Smooth muscle cell (in vitro differentiated cells): Measurements from ENCODE around the gene BABAM2. TPM values are rescaled to one million over a fixed set of nuclear protein-coding genes. Genes with fewer than 3 reads are reported as not detected.
"Not testable (repeated sequence)": the region's sequence is repeated elsewhere in the genome, so short reads cannot be mapped to it uniquely, and the experiment has no call there.

ENCODE experiments used
- DNase-seq: peaks from one replicate; lab custom pipeline; 2025; ENCODE audit not compliant: unreplicated experiment; lab: John Stamatoyannopoulos, UW
- H2AFZ ChIP-seq: fragments of 200-600 bp; sonication (generic); 2 replicates; pipeline ENCODE4 v1.6.0; 2016; ENCODE audit warnings: antibody characterized with exemption, low read depth, mild to moderate bottlenecking
- H3F3A ChIP-seq: fragments of 200-600 bp; sonication (generic); 2 replicates; pipeline ENCODE4 v1.6.0; 2017; ENCODE audit warnings: antibody characterized with exemption, low read depth
- H3K27ac ChIP-seq: fragments of 200-600 bp; sonication (generic); 2 replicates; pipeline ENCODE4 v1.5.1; 2016; ENCODE audit warnings: low read depth, mild to moderate bottlenecking
- H3K27me3 ChIP-seq: fragments of 200-600 bp; sonication (generic); 2 replicates; pipeline ENCODE4 v1.6.1; 2016; ENCODE audit warnings: low read depth, mild to moderate bottlenecking
- H3K36me3 ChIP-seq: fragments of 200-600 bp; sonication (generic); 2 replicates; pipeline ENCODE4 v1.5.1; 2016; ENCODE audit warnings: low read depth
- H3K4me1 ChIP-seq: fragments of 200-600 bp; sonication (generic); 2 replicates; pipeline ENCODE4 v1.5.1; 2016; ENCODE audit warnings: low read depth
- H3K4me2 ChIP-seq: fragments of 200-600 bp; sonication (generic); 2 replicates; pipeline ENCODE4 v1.6.0; 2016; ENCODE audit warnings: mild to moderate bottlenecking
- H3K4me3 ChIP-seq: fragments of 200-600 bp; sonication (generic); 2 replicates; pipeline ENCODE4 v1.5.1; 2016; ENCODE audit warnings: mild to moderate bottlenecking
- H3K79me2 ChIP-seq: fragments of 200-600 bp; sonication (generic); 2 replicates; pipeline ENCODE4 v1.6.0; 2016; ENCODE audit warnings: low read depth, mild to moderate bottlenecking
- H3K9ac ChIP-seq: fragments of 200-600 bp; sonication (generic); 2 replicates; pipeline ENCODE4 v1.6.0; 2016; ENCODE audit warnings: low read depth
- H3K9me3 ChIP-seq: fragments of 200-600 bp; sonication (generic); replicated peaks from 2 replicates; pipeline ENCODE4 v1.5.1; 2016; ENCODE audit warnings: low read depth
- H4K20me1 ChIP-seq: fragments of 200-600 bp; sonication (generic); 2 replicates; pipeline ENCODE4 v1.6.0; 2016; ENCODE audit warnings: low read depth
- CTCF ChIP-seq: fragments of 200-600 bp; sonication (generic); IDR thresholded peaks from 2 replicates; pipeline ENCODE4 v1.5.1; 2017; ENCODE audit warnings: borderline replicate concordance, mild to moderate bottlenecking, antibody characterized with exemption; ENCODE audit not compliant: insufficient read depth, poor library complexity, severe bottlenecking
- WGBS: methylation state at CpG from one replicate; pipeline ENCODE4 v1.1.7; 2016; ENCODE audit warnings: low lambda C conversion rate; 5-methylcytosine and 5-hydroxymethylcytosine counted together
- polyA plus RNA-seq: library from polyadenylated mRNA; unstranded; fragments of >200 nt; fragmentation: Nextera tagmentation; extraction: Ambion mirVana; gene quantifications from 2 replicates; pipeline ENCODE4 v1.2.1, GENCODE V29; 2016
- total RNA-seq: library from RNA; depleted of rRNA; stranded (reverse); fragments of >200 nt; gene quantifications from 2 replicates; pipeline ENCODE4 v1.2.3, GENCODE V29; 2014

Gene BABAM2
- total and polyA plus RNA-seq, 2 experiments from 2014 or later: 26.5 to 29.1 TPM

- TF ChIP-seq CTCF: no peak
- H4K20me1 ChIP-seq: no peaks in the 10 kb centered on the region
- H3K4me2 ChIP-seq: no peak overlapping the region
- DNase-seq: no peak
- H2AFZ ChIP-seq: no peak overlapping the region
- WGBS: 80% methylated on average over 7 of the region's 7 CpGs
- no peaks in the 10 kb centered on the region for H3K9me3 ChIP-seq
- H3K36me3 ChIP-seq: no peaks in the 10 kb centered on the region
- no peak overlapping the region for H3K27ac ChIP-seq
- peaks cover 4% of the 10 kb centered on the region for H3F3A ChIP-seq
- no peak overlapping the region for H3K9ac ChIP-seq
- no peaks in the 10 kb centered on the region for H3K27me3 ChIP-seq
- no peak overlapping the region for H3K4me3 ChIP-seq
- H3K4me1 ChIP-seq: peaks cover 6% of the 10 kb centered on the region
- H3K79me2 ChIP-seq: no peaks in the 10 kb centered on the region
These were observed 437.0 kb downstream of the BABAM2 start for GRCh38 chr2:28327581-28327955.

GRCh38 chr2:28327956-28328922 is 437.7 kb downstream of the BABAM2 start:
- no peak overlapping the region for H3K4me2 ChIP-seq
- H3K9ac ChIP-seq: no peak overlapping the region
- H3K27ac ChIP-seq: no peak overlapping the region
- no peak for DNase-seq
- H3K4me1 ChIP-seq: peaks cover 6% of the 10 kb centered on the region
- H4K20me1 ChIP-seq: no peaks in the 10 kb centered on the region
- H3F3A ChIP-seq: peaks cover 4% of the 10 kb centered on the region
- no peaks in the 10 kb centered on the region for H3K9me3 ChIP-seq
- H3K4me3 ChIP-seq: no peak overlapping the region
- no peak for TF ChIP-seq CTCF
- no peaks in the 10 kb centered on the region for H3K79me2 ChIP-seq
- H2AFZ ChIP-seq: no peak overlapping the region
- no peaks in the 10 kb centered on the region for H3K27me3 ChIP-seq
- no peaks in the 10 kb centered on the region for H3K36me3 ChIP-seq
- 80% methylated on average over 14 of the region's 14 CpGs for WGBS

- Histone ChIP-seq H3F3A (peaks cover 4% of the 10 kb centered on the region), H3K4me3 (no peak overlapping the region)
- no peak for DNase-seq
These were observed 438.7 kb downstream of the BABAM2 start for GRCh38 chr2:28329184-28329583.

GRCh38 chr2:28330722-28331121 is 440.2 kb downstream of the BABAM2 start:
- H3K27me3 ChIP-seq, H3K9ac ChIP-seq, H3K79me2 ChIP-seq, DNase-seq, H3K4me2 ChIP-seq, H3K27ac ChIP-seq, H3K4me1 ChIP-seq, H3K36me3 ChIP-seq, H3F3A ChIP-seq, H3K4me3 ChIP-seq, H3K9me3 ChIP-seq, H2AFZ ChIP-seq, H4K20me1 ChIP-seq: not testable (repeated sequence)
- 76% methylated on average over 5 of the region's 5 CpGs for WGBS

More at GRCh38 chr2:28329184-28329583, 438.7 kb downstream of the BABAM2 start:
- Histone ChIP-seq H3K27me3 (no peaks in the 10 kb centered on the region), H4K20me1 (no peaks in the 10 kb centered on the region), H3K9ac (no peak overlapping the region), H3K9me3 (no peaks in the 10 kb centered on the region), H3K4me2 (no peak overlapping the region), H3K36me3 (no peaks in the 10 kb centered on the region), H2AFZ (no peak overlapping the region), H3K27ac (no peak overlapping the region), H3K79me2 (no peaks in the 10 kb centered on the region), H3K4me1 (peaks cover 6% of the 10 kb centered on the region)
- no peak for TF ChIP-seq CTCF
- WGBS: 96% methylated on average over 5 of the region's 5 CpGs

GRCh38 chr2:28331797-28332196 is 441.3 kb downstream of the BABAM2 start:
- H3F3A ChIP-seq, H4K20me1 ChIP-seq, H3K4me2 ChIP-seq, H3K79me2 ChIP-seq, H3K27me3 ChIP-seq, H3K36me3 ChIP-seq, H3K9me3 ChIP-seq, H3K27ac ChIP-seq, H3K4me3 ChIP-seq, H3K9ac ChIP-seq, DNase-seq, H3K4me1 ChIP-seq, H2AFZ ChIP-seq: not testable (repeated sequence)
- 64% methylated on average over 3 of the region's 3 CpGs for WGBS
